GM18517 (cell line): ENCODE data around the gene STOML1.

Experiments used
- ATAC-seq: cut with Tn5 transposase; IDR thresholded peaks from one replicate; pipeline ENCODE4 v1.9.1; 2021; ENCODE audit warnings: mild to moderate bottlenecking, moderate library complexity; ENCODE audit not compliant: unreplicated experiment

Gene STOML1

GRCh38 chr15:73935547-73935946 is 56.5 kb downstream of the STOML1 start:
- no peak for ATAC-seq

- no peak for ATAC-seq
These were observed 57.8 kb downstream of the STOML1 start for GRCh38 chr15:73934281-73934680.

GRCh38 chr15:73932381-73933191 is 59.5 kb downstream of the STOML1 start:
- ATAC-seq: no peak

GRCh38 chr15:73931441-73931840 is 60.7 kb downstream of the STOML1 start:
- no peak for ATAC-seq

GRCh38 chr15:73930790-73931281 is 61.3 kb downstream of the STOML1 start:
- no peak for ATAC-seq

- no peak for ATAC-seq
These were observed 61.7 kb downstream of the STOML1 start for GRCh38 chr15:73930371-73930770.

- no peak for ATAC-seq
These were observed 63.0 kb downstream of the STOML1 start for GRCh38 chr15:73928971-73929627.
